CD14-positive monocyte (primary cell): Measurements from ENCODE around the gene TAAR8. TPM values are rescaled to one million over a fixed set of nuclear protein-coding genes. Genes with fewer than 3 reads are reported as not detected.

Source experiments
- DNase-seq, 3 donors: peaks; one replicate each; pipeline ENCODE4 v3.0.0-alpha.2; 2011 to 2022
- H2AFZ ChIP-seq: 2 replicates; pipeline ENCODE4 v1.6.0; 2012; ENCODE audit warnings: mild to moderate bottlenecking, low read depth, low read length, inconsistent platforms; ENCODE audit not compliant: insufficient read depth, poor library complexity, severe bottlenecking
- H3K27ac ChIP-seq, 2 donors: 1 replicate in 1 of 2; 2 replicates in 1 of 2; pipeline ENCODE4 v1.5.1; 2012 to 2013; ENCODE audit warnings: low read length in 2 of 2, control low read depth in 1 of 2, inconsistent platforms in 1 of 2, low read depth in 1 of 2, mild to moderate bottlenecking in 1 of 2
- H3K27me3 ChIP-seq, 2 donors: one replicate each; pipeline versions ENCODE4 v1.6.0 to v1.6.1; 2011 to 2013; ENCODE audit warnings: low read length in 2 of 2; ENCODE audit not compliant: control insufficient read depth in 2 of 2, insufficient read depth in 2 of 2
- H3K36me3 ChIP-seq, 2 donors: replicated peaks in 1 of 2; 1 replicate in 1 of 2; 2 replicates in 1 of 2; pipeline versions ENCODE4 v1.5.1 to v1.6.1; 2012 to 2013; ENCODE audit warnings: low read length in 2 of 2, control low read depth in 1 of 2, inconsistent platforms in 1 of 2, mild to moderate bottlenecking in 1 of 2; ENCODE audit not compliant: insufficient read depth in 2 of 2, control insufficient read depth in 1 of 2
- H3K4me1 ChIP-seq, 2 donors: 1 replicate in 1 of 2; 2 replicates in 1 of 2; pipeline versions ENCODE4 v1.5.1 to v1.6.1; 2012 to 2013; ENCODE audit warnings: low read length in 2 of 2, control low read depth in 1 of 2, inconsistent platforms in 1 of 2, mild to moderate bottlenecking in 1 of 2, moderate library complexity in 1 of 2; ENCODE audit not compliant: insufficient read depth in 2 of 2, control insufficient read depth in 1 of 2
- H3K4me2 ChIP-seq: replicated peaks from 2 replicates; pipeline ENCODE3; 2012; ENCODE audit warnings: low read length, moderate library complexity, mild to moderate bottlenecking; ENCODE audit not compliant: poor library complexity, severe bottlenecking; ENCODE audit errors: extremely low read depth
- H3K4me3 ChIP-seq, 3 experiments: fragments of 200-600 bp in 1 of 3; sonication (generic) in 1 of 3; replicated peaks in 1 of 3; 1 replicate in 2 of 3; 2 replicates in 1 of 3; pipeline ENCODE4 v1.5.1; 2011 to 2013; ENCODE audit warnings: low read length in 3 of 3, mild to moderate bottlenecking in 3 of 3, control low read depth in 2 of 3, low read depth in 2 of 3, inconsistent platforms in 1 of 3, moderate library complexity in 1 of 3
- H3K79me2 ChIP-seq: 2 replicates; pipeline ENCODE4 v1.6.0; 2012; ENCODE audit warnings: mild to moderate bottlenecking, control low read depth, inconsistent platforms, low read length, moderate library complexity; ENCODE audit not compliant: insufficient read depth
- H3K9ac ChIP-seq: 2 replicates; pipeline ENCODE4 v1.6.0; 2017; ENCODE audit warnings: low read length, mild to moderate bottlenecking; ENCODE audit not compliant: insufficient read depth, poor library complexity, severe bottlenecking
- H3K9me3 ChIP-seq, 2 donors: replicated peaks in 1 of 2; 1 replicate in 1 of 2; 2 replicates in 1 of 2; pipeline versions ENCODE4 v1.5.1 to v1.6.1; 2012 to 2013; ENCODE audit warnings: low read length in 2 of 2, control low read depth in 1 of 2; ENCODE audit not compliant: control insufficient read depth in 1 of 2, insufficient read depth in 1 of 2
- H4K20me1 ChIP-seq: 2 replicates; pipeline ENCODE4 v1.6.0; 2012; ENCODE audit warnings: mild to moderate bottlenecking, low read length, control low read depth, moderate library complexity; ENCODE audit not compliant: insufficient read depth
- H3K27ac Mint-ChIP-seq, 7 donors: one replicate each; pipeline ENCODE4 v1.8.0; 2020; ENCODE audit warnings: mild to moderate bottlenecking in 7 of 7, mixed read lengths in 7 of 7, moderate library complexity in 6 of 7, inconsistent platforms in 2 of 7
- H3K27me3 Mint-ChIP-seq, 3 donors: one replicate each; pipeline ENCODE4 v1.8.0; 2021 to 2022; ENCODE audit warnings: low read depth in 3 of 3, mild to moderate bottlenecking in 3 of 3, mixed read lengths in 3 of 3, moderate library complexity in 3 of 3, inconsistent platforms in 1 of 3
- H3K36me3 Mint-ChIP-seq, 2 donors: one replicate each; pipeline ENCODE4 v1.8.0; 2020; ENCODE audit warnings: mixed read lengths in 2 of 2, inconsistent platforms in 1 of 2, mild to moderate bottlenecking in 1 of 2
- H3K4me1 Mint-ChIP-seq: one replicate; pipeline ENCODE4 v1.8.0; 2020; ENCODE audit warnings: mild to moderate bottlenecking, mixed read lengths
- H3K4me3 Mint-ChIP-seq, 2 donors: one replicate each; pipeline ENCODE4 v1.8.0; 2020; ENCODE audit warnings: mild to moderate bottlenecking in 2 of 2, mixed read lengths in 2 of 2, moderate library complexity in 1 of 2
- H3K9me3 Mint-ChIP-seq, 7 donors: one replicate each; pipeline ENCODE4 v1.8.0; 2020 to 2022; ENCODE audit warnings: mixed read lengths in 7 of 7, mild to moderate bottlenecking in 6 of 7, moderate library complexity in 6 of 7, inconsistent platforms in 2 of 7
- WGBS: methylation state at CpG from one replicate; pipeline ENCODE4 v1.1.5; 2013; ENCODE audit warnings: missing lambda C conversion rate; ENCODE audit not compliant: insufficient coverage; 5-methylcytosine and 5-hydroxymethylcytosine counted together
- intact Hi-C, 2 donors: fragments of 100-400 bp; cut with micrococcal nuclease; formaldehyde crosslinking; loops; one replicate each; pipeline versions ENCODE4 v1.15.0 to v1.15.1; 2023
- polyA minus RNA-seq: library from RNA; depleted of rRNA, polyadenylated mRNA; stranded (reverse); fragments of >200 nt; gene quantifications from 2 replicates; pipeline ENCODE4 v1.2.3, GENCODE V29; 2012
- polyA plus RNA-seq, 3 donors: library from polyadenylated mRNA; depleted of rRNA in 1 of 3; unstranded in 2 of 3; stranded (reverse) in 1 of 3; fragments of 300-500 nt in 2 of 3; fragments of >200 nt in 1 of 3; fragmentation: Illumina TruSeq in 2 of 3; gene quantifications; 1 replicate in 2 of 3; 2 replicates in 1 of 3; pipeline ENCODE4 v1.2.3, GENCODE V29; 2012 to 2021
- total RNA-seq, 12 experiments: library from RNA in 1 of 12; stranded (reverse) in 1 of 12; fragments of 120-200 nt in 1 of 12; gene quantifications; one replicate each; pipeline ENCODE4 v1.2.4 and lab custom pipeline; 2013 to 2026; ENCODE audit warnings: mixed read lengths in 6 of 12, inconsistent platforms in 1 of 12
- TF ChIP-seq, protein P1 (sequence below): fragments of 200-600 bp; IDR thresholded peaks from one replicate; pipeline ENCODE4 v1.8.0; 2022; ENCODE audit warnings: antibody characterized with exemption, mild to moderate bottlenecking

TAAR8 gene
- total RNA-seq (2013), result not detected
- polyA plus RNA-seq, result not detected
- not detected in 2 replicates for polyA minus RNA-seq
- 0 to 0.46 (median 0) reads per million in 11 experiments for total RNA-seq (lab: John Stamatoyannopoulos, UW)

DNA sequence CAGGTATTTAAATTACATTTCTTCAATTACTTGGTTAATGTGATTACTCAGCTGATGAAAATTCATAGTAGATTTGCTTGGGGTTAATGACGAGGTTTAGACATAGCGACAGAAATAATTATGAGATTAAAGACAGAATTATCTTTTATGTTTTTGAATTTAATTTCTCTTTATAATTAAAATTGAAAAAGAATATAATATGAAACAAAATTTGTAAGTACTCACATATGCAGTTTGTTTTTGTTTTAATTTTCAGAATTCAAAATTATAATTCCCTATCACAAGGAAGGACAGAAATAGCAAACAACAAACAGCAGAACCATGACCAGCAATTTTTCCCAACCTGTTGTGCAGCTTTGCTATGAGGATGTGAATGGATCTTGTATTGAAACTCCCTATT, at the start of gene TAAR8:
Gene TAAR8 (plus strand): TSS at position 301 of the 400 bp plus-strand sequence. CDS start 21 bp downstream, at position 322.
- intact Hi-C loops, result no loop called here

DNA sequence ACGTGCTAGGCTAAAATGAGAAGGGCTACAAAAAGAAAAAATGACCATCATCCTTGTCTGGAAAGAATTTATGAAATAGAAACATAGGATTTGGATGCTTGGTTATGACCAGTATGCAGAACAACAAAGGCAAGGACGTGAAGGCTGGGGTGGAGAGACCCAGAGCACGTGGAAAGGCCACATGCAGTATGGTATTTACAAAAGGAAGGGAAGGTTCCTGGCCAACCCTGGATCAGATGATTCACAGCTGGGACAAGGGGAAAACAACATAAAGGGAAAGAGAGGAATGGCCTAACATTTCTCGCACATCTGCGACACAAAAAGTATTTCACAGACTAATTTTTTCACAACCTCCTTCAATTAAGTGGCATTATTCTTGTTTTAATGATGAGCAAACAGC, 47.7 kb upstream of the TAAR8 start:
- Histone ChIP-seq H3K27me3 (no peaks in the 10 kb centered on the region), H3K9me3 (no peaks in the 10 kb centered on the region), H3K36me3 (peaks cover 45 to 76% of the 10 kb centered on the region in 2 donors), H3K4me2 (no peak overlapping the region), H3K4me3 (no peak overlapping the region), H3K79me2 (peaks cover 100% of the 10 kb centered on the region), H3K27ac (peak overlapping the region in 1 of 2 donors; percentile 49), H4K20me1 (peaks cover 100% of the 10 kb centered on the region), H2AFZ (no peak overlapping the region), H3K4me1 (peaks cover 12 to 18% of the 10 kb centered on the region in 2 donors), H3K9ac (no peak overlapping the region)
- H3K36me3 Mint-ChIP-seq, result peaks cover 52 to 67% of the 10 kb centered on the region in 2 donors
- H3K27me3 Mint-ChIP-seq, result no peaks in the 10 kb centered on the region
- H3K4me3 Mint-ChIP-seq, result no peak overlapping the region
- WGBS, result 93% methylated on average over 2 of the region's 5 CpGs
- peaks cover 70% of the 10 kb centered on the region for H3K4me1 Mint-ChIP-seq
- TF ChIP-seq, protein P1, sequence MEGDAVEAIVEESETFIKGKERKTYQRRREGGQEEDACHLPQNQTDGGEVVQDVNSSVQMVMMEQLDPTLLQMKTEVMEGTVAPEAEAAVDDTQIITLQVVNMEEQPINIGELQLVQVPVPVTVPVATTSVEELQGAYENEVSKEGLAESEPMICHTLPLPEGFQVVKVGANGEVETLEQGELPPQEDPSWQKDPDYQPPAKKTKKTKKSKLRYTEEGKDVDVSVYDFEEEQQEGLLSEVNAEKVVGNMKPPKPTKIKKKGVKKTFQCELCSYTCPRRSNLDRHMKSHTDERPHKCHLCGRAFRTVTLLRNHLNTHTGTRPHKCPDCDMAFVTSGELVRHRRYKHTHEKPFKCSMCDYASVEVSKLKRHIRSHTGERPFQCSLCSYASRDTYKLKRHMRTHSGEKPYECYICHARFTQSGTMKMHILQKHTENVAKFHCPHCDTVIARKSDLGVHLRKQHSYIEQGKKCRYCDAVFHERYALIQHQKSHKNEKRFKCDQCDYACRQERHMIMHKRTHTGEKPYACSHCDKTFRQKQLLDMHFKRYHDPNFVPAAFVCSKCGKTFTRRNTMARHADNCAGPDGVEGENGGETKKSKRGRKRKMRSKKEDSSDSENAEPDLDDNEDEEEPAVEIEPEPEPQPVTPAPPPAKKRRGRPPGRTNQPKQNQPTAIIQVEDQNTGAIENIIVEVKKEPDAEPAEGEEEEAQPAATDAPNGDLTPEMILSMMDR, result no peak
- H3K27ac Mint-ChIP-seq, result peak overlapping the region in 3 of 7 donors; percentile 5 to 59 (median 33)
- intact Hi-C loops, result no loop called here
- DNase-seq, result no peak
- no peaks in the 10 kb centered on the region for H3K9me3 Mint-ChIP-seq

More for the DNA sequence above, at the start of gene TAAR8:
- no peak within 1 kb of the TSS for H3K4me3 Mint-ChIP-seq
- peaks cover 2 to 7% (median 5%) of the 10 kb centered on the region in 3 donors for H3K27me3 Mint-ChIP-seq
- Histone ChIP-seq H3K9me3 (no peaks in the 10 kb centered on the region), H4K20me1 (no peaks in the 10 kb centered on the region), H3K36me3 (no peaks in the 10 kb centered on the region), H3K9ac (no peak within 1 kb of the TSS), H3K4me3 (no peak within 1 kb of the TSS), H3K4me2 (no peak within 1 kb of the TSS), H3K27me3 (no peaks in the 10 kb centered on the region), H2AFZ (no peak within 1 kb of the TSS), H3K27ac (no peak within 1 kb of the TSS), H3K4me1 (no peaks in the 10 kb centered on the region), H3K79me2 (no peaks in the 10 kb centered on the region)
- H3K27ac Mint-ChIP-seq, result no peak within 1 kb of the TSS
- TF ChIP-seq, protein P1, result no peak
- WGBS, result no CpG with 5 or more reads among the region's 2 CpGs
- no peaks in the 10 kb centered on the region for H3K9me3 Mint-ChIP-seq
- H3K4me1 Mint-ChIP-seq, result no peaks in the 10 kb centered on the region
- no peaks in the 10 kb centered on the region for H3K36me3 Mint-ChIP-seq
- no peak for DNase-seq
